SK-N-SH (cell line): ENCODE results near the gene GARIN6.

Experiments
- CHD2 ChIP-seq: fragments of 150-350 bp; IDR thresholded peaks from 2 replicates; pipeline ENCODE4 v1.6.1; 2018; ENCODE audit warnings: low read length; ENCODE audit not compliant: partially characterized antibody
- GATA2 ChIP-seq: sonication (generic); formaldehyde crosslinking; IDR thresholded peaks from 2 replicates; pipeline ENCODE4 v1.5.0; 2020; ENCODE audit warnings: mild to moderate bottlenecking, missing genetic modification reagents
- NFIC ChIP-seq: IDR thresholded peaks from 2 replicates; pipeline ENCODE4 v1.4.0; 2012; ENCODE audit warnings: borderline replicate concordance
- TF ChIP-seq, protein P1 (sequence below): fragments of 200-600 bp; sonication (generic); IDR thresholded peaks from 2 replicates; pipeline ENCODE4 v1.6.1; 2017; ENCODE audit warnings: antibody characterized with exemption, mild to moderate bottlenecking, moderate library complexity
- TF ChIP-seq, protein P2 (sequence below): IDR thresholded peaks from 2 replicates; pipeline ENCODE4 v1.6.1; 2012; ENCODE audit warnings: mild to moderate bottlenecking, low read depth, low read length, moderate library complexity

DNA sequence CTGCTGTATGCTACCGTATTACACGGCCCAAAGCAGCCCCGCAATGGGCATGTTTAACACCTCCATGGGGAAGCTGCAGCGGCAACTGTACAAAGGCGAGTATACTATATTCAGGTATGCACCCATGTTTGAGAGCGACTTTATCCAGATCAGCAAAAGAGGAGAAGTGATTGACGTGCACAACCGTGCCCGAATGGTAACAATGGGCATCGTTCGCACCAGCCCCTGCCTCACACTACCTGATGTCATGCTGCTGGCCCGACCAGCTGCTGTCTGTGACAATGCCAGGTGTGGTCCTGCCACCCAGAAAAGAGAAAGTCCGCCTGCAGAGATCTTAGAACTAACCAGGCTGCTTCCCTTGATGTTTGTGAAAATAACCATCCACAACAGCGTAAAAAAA, 630 bp downstream of the GARIN6 start:
- TF ChIP-seq, protein P1, sequence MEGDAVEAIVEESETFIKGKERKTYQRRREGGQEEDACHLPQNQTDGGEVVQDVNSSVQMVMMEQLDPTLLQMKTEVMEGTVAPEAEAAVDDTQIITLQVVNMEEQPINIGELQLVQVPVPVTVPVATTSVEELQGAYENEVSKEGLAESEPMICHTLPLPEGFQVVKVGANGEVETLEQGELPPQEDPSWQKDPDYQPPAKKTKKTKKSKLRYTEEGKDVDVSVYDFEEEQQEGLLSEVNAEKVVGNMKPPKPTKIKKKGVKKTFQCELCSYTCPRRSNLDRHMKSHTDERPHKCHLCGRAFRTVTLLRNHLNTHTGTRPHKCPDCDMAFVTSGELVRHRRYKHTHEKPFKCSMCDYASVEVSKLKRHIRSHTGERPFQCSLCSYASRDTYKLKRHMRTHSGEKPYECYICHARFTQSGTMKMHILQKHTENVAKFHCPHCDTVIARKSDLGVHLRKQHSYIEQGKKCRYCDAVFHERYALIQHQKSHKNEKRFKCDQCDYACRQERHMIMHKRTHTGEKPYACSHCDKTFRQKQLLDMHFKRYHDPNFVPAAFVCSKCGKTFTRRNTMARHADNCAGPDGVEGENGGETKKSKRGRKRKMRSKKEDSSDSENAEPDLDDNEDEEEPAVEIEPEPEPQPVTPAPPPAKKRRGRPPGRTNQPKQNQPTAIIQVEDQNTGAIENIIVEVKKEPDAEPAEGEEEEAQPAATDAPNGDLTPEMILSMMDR = no peak
- TF ChIP-seq, protein P2, sequence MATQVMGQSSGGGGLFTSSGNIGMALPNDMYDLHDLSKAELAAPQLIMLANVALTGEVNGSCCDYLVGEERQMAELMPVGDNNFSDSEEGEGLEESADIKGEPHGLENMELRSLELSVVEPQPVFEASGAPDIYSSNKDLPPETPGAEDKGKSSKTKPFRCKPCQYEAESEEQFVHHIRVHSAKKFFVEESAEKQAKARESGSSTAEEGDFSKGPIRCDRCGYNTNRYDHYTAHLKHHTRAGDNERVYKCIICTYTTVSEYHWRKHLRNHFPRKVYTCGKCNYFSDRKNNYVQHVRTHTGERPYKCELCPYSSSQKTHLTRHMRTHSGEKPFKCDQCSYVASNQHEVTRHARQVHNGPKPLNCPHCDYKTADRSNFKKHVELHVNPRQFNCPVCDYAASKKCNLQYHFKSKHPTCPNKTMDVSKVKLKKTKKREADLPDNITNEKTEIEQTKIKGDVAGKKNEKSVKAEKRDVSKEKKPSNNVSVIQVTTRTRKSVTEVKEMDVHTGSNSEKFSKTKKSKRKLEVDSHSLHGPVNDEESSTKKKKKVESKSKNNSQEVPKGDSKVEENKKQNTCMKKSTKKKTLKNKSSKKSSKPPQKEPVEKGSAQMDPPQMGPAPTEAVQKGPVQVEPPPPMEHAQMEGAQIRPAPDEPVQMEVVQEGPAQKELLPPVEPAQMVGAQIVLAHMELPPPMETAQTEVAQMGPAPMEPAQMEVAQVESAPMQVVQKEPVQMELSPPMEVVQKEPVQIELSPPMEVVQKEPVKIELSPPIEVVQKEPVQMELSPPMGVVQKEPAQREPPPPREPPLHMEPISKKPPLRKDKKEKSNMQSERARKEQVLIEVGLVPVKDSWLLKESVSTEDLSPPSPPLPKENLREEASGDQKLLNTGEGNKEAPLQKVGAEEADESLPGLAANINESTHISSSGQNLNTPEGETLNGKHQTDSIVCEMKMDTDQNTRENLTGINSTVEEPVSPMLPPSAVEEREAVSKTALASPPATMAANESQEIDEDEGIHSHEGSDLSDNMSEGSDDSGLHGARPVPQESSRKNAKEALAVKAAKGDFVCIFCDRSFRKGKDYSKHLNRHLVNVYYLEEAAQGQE = no peak
- TF ChIP-seq CHD2 (no peak), GATA2 (no peak), NFIC (no peak)
